ENCODE measurements around the gene CSAD.

DNA sequence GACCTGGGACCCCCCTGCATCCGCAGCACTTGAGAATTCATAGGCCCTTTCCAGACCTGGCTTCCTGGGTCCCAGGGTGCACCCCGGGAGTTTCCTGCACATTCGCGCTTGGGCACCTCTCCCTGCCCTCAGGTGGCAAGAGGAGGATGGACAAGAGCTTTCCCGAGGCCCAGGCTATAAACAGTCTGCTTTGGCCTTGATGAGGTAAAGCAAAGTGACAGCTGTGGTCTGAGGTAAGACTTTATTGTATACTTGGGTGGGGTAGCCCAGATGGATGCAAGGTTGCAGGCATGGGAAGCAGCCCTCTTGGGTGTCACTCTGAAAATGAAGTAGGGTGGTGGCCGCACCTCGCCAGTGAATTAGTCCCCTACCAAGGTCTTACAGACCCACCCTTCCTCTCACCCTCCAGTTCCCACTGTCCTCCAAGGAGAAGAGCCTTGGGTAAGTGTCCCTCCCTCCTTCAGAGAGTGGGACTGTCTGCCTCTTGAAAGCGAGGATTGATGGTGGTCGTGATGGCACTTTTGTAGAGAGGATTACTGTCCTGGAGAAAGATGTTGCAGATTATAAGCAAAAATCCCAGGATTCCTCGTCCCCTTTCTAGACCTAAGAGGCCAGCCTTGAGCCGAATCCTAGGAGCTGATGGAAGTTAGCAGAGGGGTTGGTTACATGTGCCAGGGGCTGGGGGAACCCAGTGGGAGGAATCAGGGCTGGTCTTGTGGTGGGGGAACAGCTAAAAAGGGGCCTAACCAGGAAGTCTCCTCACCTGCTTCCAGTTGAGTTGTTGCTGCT, 10.6 kb upstream of the CSAD start:
- TF ChIP-seq POLR2A (IDR thresholded peaks at IDR 0.05): no peak
- TF ChIP-seq, protein P1, sequence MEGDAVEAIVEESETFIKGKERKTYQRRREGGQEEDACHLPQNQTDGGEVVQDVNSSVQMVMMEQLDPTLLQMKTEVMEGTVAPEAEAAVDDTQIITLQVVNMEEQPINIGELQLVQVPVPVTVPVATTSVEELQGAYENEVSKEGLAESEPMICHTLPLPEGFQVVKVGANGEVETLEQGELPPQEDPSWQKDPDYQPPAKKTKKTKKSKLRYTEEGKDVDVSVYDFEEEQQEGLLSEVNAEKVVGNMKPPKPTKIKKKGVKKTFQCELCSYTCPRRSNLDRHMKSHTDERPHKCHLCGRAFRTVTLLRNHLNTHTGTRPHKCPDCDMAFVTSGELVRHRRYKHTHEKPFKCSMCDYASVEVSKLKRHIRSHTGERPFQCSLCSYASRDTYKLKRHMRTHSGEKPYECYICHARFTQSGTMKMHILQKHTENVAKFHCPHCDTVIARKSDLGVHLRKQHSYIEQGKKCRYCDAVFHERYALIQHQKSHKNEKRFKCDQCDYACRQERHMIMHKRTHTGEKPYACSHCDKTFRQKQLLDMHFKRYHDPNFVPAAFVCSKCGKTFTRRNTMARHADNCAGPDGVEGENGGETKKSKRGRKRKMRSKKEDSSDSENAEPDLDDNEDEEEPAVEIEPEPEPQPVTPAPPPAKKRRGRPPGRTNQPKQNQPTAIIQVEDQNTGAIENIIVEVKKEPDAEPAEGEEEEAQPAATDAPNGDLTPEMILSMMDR (IDR thresholded peaks at IDR 0.05): no peak

Data from testis (tissue), 2 donors.